COLO829 (cell line): ENCODE measurements around the gene NIM1K.
"Not testable (repeated sequence)": the region's sequence is repeated elsewhere in the genome, so short reads cannot be mapped to it uniquely, and the experiment has no call there.

Source experiments
- DNase-seq: peaks from one replicate; pipeline ENCODE4 v3.0.0; 2012; ENCODE audit warnings: low spot score

The NIM1K gene

GRCh38 chr5:43190755-43191603, 1.0 kb upstream of the NIM1K start:
- DNase-seq = no peak

DNA sequence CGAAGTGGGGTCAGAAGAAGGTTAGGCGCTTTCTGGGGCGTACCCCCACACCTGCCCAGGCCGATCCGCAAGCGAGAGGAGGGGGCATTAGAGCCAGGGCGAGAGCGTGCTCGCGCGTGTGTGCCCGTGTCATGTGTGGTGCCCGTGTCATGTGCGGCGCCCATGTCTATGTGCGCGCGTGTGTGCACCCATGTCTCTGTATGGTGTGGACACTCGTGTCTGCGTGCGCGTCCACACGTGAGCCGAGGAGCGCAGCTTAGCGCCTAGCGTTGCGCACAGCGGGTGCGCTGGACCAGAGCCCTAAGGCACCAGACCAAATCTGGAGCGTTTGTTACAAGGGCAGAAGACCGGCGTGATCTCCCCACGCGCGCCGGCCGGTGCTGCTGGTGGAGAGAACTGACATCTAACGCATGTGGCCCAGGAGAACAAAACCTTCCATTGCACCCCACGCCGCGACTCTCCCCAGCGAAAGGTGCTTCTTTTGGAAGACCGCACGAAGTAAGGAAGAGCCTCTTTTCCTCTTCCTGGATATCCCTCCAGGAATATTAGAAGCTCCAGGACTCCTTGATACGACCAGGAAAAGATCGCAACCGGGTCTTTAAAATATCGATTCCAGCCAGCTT, 644 bp downstream of the NIM1K start:
- DNase-seq = no peak

DNA sequence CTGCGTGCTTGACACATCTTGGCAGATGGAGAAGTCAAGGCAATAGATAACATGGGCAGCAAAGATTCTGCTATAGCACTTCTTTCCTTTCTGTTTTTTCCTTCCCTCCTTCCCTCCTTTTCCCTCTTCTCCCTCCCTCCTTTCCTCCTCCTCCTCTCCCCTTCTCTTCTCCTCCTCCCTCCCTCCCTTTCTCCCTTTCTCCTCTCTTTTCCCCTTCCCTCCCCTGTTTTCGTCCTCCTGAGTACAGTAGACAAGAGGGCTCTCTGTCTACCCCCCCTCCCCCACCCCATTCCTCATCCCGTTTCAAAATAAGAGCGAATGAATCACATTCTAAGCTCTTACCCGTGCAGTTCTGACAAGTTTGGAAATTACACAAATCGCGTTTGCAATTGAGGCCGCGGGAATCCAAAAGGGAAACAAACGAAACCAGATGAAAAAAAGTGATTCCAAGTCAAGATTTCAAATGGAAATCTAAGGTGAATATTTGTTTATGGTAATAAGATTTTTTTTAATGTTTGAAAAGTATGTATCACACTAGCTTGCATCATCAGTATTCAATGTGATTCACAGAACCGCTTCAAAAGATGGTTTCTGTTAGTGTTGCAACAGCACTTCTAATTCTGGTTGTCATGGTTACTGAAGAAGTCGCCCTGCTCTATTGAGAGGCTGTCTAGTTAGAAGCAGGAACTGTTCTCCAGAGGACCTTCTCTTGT, 1.3 kb downstream of the NIM1K start:
- DNase-seq = peak; percentile 89

GRCh38 chr5:43193894-43194265, 1.9 kb downstream of the NIM1K start:
- no peak for DNase-seq

- DNase-seq = no peak
These were observed 3.7 kb downstream of the NIM1K start for GRCh38 chr5:43195670-43196265.

DNA sequence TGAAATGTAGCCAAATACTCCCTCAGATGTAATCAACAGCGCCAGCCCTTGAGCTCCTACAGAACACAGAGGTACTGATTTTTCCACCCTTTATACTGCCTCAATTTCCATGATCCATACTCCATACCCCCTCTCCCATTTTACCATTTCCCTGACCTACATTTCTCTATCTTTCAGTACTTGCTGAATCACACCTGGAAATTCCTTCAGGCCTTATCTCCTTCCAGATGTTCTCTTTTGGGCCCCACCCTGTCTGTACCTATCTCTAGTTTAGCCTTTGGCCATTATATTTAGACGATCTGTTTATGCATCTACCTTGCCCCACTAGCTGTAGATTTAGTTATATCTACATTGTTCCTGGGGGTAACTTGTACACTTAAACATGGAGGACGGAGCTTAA, 5.5 kb downstream of the NIM1K start:
- DNase-seq = no peak

DNA sequence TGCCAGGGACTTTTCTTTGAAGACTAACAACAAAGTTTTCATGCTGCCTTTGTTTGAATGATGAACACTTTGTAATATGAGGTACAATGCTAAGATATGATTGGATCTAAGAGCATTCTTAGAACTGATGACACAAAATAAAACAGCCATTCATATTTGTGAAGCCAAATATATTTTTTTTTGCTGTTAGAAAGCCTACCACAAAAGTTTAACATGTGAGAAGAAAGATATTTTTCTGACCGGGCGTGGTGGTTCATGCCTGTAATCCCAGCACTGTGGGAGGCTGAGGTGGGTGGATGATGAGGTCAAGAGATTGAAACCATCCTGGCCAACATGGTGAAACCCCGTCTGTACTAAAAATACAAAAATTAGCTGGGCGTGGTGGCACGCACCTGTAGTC, 9.4 kb downstream of the NIM1K start:
- not testable (repeated sequence) for DNase-seq

DNA sequence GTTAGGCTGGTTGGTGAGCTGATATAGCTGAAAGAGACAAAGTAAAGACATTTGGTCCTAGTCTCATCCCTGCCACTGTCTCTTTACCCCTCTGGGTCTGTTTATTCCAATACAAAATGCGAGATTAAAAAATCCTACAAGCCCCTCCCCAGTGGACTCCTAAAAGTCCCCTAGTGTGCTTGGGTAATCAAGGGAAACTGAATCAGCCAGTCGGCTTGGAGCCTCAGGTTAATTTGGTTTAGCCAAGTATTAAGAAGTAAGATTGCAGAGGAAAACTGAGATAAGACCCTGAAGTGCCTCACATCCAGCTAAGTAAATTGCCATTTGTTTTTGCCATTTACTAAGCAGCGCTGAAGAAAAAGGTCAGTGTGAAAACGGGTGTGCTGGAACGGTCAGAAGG, 10.4 kb downstream of the NIM1K start:
- DNase-seq = no peak

GRCh38 chr5:43203373-43203772, 11.3 kb downstream of the NIM1K start:
- DNase-seq = no peak

DNA sequence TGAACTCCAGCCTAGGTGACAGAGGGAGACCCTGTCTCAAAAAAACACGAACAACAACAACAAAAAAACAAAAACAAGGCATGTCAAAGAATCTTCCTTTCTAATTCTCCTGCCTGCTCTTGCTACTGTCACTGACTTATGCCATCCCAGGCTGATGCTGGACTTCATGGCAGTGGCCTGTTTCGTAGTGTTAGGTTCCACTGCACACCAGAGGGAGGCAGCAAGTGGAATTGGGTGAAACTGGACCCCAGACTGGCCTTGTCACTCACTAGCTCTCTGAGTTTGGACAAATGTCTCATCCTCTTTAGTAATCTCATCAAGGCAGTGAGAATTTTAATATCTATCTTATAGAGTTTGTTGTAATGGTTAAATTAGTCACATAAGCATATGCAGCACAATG, 12.9 kb downstream of the NIM1K start:
- no peak for DNase-seq

GRCh38 chr5:43207601-43208000, 15.6 kb downstream of the NIM1K start:
- no peak for DNase-seq

DNA sequence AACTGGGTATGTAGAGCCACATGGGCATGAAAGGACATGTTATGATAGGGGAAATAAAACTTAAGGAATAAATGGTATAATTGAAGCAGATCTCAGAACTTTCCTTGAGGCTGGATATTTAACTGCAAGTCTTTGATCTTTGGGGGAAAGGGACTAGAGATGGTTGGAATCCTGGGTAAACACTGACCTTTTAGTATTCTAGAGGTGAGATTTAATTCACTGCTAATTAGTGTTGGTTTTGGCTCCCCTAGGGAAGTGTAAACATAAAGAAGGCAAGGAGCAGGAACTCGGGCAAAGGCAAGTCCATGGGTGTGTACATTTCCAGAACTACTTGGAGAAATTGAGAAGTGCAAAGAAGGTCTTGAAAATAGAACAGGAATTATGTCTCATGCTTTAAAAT, 16.6 kb downstream of the NIM1K start:
- DNase-seq = no peak

GRCh38 chr5:43209060-43209459, 17.0 kb downstream of the NIM1K start:
- no peak for DNase-seq

DNA sequence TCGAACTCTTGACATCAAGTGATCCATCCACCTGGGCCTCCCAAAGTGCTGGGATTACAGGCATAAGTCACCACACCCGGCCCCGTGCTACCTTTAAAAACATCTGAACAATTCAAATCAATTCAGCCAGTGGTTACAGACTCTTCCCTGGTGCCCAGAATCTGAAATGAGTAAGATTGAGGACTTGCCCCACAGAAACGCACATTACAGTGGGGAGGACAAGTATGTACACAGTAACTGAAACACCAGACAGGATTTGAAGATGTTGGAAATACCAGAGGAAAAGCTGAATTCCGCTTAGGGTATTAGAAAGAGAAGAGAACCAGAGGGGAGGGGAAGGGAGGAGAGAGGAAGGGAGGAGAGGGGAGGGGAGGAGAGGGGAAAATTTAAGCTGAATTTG, 17.8 kb downstream of the NIM1K start:
- DNase-seq = no peak

- no peak for DNase-seq
These were observed 18.5 kb downstream of the NIM1K start for GRCh38 chr5:43210570-43210969.

- no peak for DNase-seq
These were observed 21.9 kb downstream of the NIM1K start for GRCh38 chr5:43213951-43214350.

DNA sequence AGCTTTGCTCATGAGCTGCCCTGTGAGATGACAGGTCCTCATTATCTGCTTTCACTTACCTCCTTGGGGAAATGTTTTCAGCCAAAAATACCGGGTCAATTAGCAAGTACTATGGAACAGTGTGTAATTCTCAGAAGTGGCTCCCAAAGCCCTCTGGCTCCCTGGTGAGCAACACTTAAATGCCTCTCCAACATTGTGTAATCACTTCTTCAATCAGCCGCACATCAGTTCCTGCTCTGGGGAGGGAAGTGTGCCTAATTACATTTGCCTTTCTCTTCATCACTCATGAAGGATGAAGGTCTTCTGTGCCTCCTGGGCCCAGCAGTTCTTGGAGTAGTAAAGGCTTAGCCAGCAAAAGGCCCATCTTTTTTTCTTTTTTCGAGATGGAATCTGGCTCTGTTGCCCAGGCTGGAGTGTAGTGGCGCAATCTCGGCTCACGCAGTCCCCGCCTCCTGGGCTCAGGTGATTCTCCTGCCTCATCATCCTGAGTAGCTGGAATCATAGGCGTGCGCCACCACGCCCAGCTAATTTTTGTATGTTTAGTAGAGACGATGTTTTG, 23.1 kb downstream of the NIM1K start:
- DNase-seq = no peak

DNA sequence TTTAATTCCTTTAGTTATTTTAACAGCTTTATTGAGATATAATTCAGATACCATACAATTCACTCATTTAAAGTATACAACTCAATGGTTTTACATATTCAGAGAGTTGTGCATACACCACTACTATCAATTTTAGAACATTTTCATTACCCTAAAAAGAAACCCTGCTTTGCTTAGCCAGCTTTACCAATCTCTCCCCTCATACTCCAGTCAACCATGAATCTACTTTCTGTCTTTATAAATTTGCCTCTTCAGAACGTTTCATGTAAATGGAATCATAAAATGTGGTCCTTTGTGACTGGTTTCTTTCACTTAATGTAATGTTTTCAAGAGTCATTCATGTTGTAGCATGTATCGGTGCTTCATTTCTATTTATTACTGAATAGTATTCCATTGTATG, 24.9 kb downstream of the NIM1K start:
- no peak for DNase-seq

- no peak for DNase-seq
These were observed 27.1 kb downstream of the NIM1K start for GRCh38 chr5:43219120-43219519.

- no peak for DNase-seq
These were observed 29.5 kb downstream of the NIM1K start for GRCh38 chr5:43221502-43221901.

GRCh38 chr5:43225649-43226245, 33.7 kb downstream of the NIM1K start:
- no peak for DNase-seq

- peak; percentile 48 for DNase-seq
These were observed 35.6 kb downstream of the NIM1K start for GRCh38 chr5:43227655-43228054.
